ENCODE measurements around the gene RRAGA.
"Not testable (repeated sequence)": the region's sequence is repeated elsewhere in the genome, so short reads cannot be mapped to it uniquely, and the experiment has no call there.

The RRAGA gene

GRCh38 chr9:19085295-19085694, 36.1 kb downstream of the RRAGA start:
- in situ Hi-C loops (cut with MboI; ENCODE audit: low sequenced_read_pairs) = no loop called here

- in situ Hi-C loops (cut with MboI; ENCODE audit: low sequenced_read_pairs) = no loop called here
Observed at GRCh38 chr9:19087106-19088000, 38.1 kb downstream of the RRAGA start.

- in situ Hi-C loops (cut with MboI; ENCODE audit: low sequenced_read_pairs) = not testable (repeated sequence)
Observed at GRCh38 chr9:19097431-19097830, 48.2 kb downstream of the RRAGA start.
